ENCODE results near the gene ZFP90. TPM values are rescaled to one million over a fixed set of nuclear protein-coding genes. Genes with fewer than 3 reads are reported as not detected.
"Not testable (repeated sequence)": the region's sequence is repeated elsewhere in the genome, so short reads cannot be mapped to it uniquely, and the experiment has no call there.

The ZFP90 gene
- total RNA-seq, 1 donor from 2014 or later: 87.0 TPM

- peaks cover 3% of the 10 kb centered on the region for H3K4me1 Mint-ChIP-seq (ENCODE audit: low read depth, unreplicated experiment)
- no peaks in the 10 kb centered on the region for H3K36me3 Mint-ChIP-seq (ENCODE audit: unreplicated experiment)
- TF ChIP-seq, protein P1, sequence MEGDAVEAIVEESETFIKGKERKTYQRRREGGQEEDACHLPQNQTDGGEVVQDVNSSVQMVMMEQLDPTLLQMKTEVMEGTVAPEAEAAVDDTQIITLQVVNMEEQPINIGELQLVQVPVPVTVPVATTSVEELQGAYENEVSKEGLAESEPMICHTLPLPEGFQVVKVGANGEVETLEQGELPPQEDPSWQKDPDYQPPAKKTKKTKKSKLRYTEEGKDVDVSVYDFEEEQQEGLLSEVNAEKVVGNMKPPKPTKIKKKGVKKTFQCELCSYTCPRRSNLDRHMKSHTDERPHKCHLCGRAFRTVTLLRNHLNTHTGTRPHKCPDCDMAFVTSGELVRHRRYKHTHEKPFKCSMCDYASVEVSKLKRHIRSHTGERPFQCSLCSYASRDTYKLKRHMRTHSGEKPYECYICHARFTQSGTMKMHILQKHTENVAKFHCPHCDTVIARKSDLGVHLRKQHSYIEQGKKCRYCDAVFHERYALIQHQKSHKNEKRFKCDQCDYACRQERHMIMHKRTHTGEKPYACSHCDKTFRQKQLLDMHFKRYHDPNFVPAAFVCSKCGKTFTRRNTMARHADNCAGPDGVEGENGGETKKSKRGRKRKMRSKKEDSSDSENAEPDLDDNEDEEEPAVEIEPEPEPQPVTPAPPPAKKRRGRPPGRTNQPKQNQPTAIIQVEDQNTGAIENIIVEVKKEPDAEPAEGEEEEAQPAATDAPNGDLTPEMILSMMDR (IDR thresholded peaks at IDR 0.05; ENCODE audit: partially characterized antibody, unreplicated experiment): no peak
- H3K4me3 Mint-ChIP-seq (ENCODE audit: unreplicated experiment): no peak overlapping the region
- H3K27ac Mint-ChIP-seq (ENCODE audit: unreplicated experiment): no peak overlapping the region
- no peaks in the 10 kb centered on the region for H3K27me3 Mint-ChIP-seq (ENCODE audit: unreplicated experiment)
- no peaks in the 10 kb centered on the region for H3K9me3 Mint-ChIP-seq (ENCODE audit: unreplicated experiment)
- no peak for DNase-seq
These were observed 46.9 kb upstream of the ZFP90 start for GRCh38 chr16:68492151-68492542.

DNA sequence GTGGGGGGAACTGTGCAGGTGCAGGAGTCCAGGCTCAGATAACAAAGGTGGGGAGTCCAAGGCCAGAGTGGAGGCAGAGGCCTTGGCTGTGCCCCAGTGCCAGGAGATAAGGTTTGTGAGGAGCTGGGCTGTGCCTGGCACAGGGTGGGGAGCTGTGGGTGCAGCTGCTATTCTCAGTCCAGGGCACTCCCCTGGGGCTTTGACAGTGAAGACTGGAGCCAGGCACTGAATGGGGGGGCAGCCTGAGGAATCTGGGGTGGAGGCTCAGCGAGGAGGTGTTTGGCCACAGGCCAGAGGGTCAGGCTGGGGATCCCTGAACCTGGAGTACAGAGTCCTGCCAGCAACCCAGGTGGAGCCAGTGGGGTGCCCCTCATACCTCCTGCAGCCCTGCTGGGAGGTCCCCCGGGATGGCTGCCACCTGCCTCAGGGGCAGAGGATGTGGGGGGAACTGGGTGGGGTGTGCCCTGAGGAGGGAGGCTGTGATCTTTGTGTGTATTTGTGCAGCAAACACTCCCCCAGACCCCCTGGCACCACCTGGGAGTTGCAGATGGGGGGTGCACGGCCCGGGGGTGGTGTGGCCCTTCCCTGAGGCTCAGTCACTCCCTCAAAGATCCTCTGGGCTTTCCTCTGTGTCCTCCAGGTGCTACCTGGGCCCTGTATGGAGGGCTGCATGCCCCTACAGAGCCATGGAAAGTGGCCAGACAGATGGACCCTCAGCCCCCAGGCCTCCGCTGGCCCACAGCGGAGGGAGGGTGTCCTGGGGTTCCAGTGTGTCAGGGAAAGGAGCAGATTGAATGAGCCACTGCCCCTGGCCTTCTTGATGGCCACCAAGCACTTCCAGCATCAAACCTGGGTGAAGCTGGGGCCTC is 46.3 kb upstream of the ZFP90 start:
- no peaks in the 10 kb centered on the region for H3K36me3 Mint-ChIP-seq (ENCODE audit: unreplicated experiment)
- TF ChIP-seq, protein P1 (IDR thresholded peaks at IDR 0.05; ENCODE audit: partially characterized antibody, unreplicated experiment): no peak
- H3K4me1 Mint-ChIP-seq (ENCODE audit: low read depth, unreplicated experiment): no peaks in the 10 kb centered on the region
- H3K27ac Mint-ChIP-seq (ENCODE audit: unreplicated experiment): no peak overlapping the region
- no peaks in the 10 kb centered on the region for H3K9me3 Mint-ChIP-seq (ENCODE audit: unreplicated experiment)
- no peak for DNase-seq
- no peaks in the 10 kb centered on the region for H3K27me3 Mint-ChIP-seq (ENCODE audit: unreplicated experiment)
- H3K4me3 Mint-ChIP-seq (ENCODE audit: unreplicated experiment): no peak overlapping the region

DNA sequence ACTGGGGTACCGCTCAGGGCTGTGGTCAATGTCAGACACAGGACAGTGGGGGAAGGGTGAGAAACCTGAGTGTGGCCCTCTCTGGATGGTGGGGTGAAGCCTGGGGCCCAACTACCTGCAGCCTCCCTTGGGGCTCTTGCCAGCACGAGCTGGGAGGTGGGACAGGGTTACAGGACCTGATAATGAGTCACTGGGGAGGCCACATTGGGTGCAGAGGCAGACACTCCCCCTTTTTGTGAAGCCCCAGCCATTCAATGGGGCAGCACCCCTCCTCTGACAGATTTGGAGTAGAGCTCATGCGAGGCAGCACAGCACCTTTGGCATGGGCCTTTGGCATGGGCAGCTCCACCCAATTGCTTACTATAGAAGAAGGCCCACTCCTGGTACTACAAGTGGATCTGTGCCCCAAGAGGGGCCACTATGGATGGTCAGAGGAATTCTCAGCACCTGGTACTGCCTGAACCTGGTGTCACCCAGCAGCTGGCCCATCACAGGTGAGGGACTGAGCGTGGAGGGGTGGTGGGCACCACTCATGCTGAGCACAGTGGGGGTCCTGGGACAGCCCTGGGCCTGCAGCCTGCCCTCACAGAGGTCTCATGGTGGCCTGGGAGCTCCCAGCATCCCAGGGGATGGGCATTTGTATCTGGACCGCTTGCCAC is 45.5 kb upstream of the ZFP90 start:
- TF ChIP-seq, protein P1 (IDR thresholded peaks at IDR 0.05; ENCODE audit: partially characterized antibody, unreplicated experiment): no peak
- Mint-ChIP-seq H3K9me3 (ENCODE audit: unreplicated experiment) (no peaks in the 10 kb centered on the region), H3K4me3 (ENCODE audit: unreplicated experiment) (no peak overlapping the region), H3K4me1 (ENCODE audit: low read depth, unreplicated experiment) (no peaks in the 10 kb centered on the region), H3K27ac (ENCODE audit: unreplicated experiment) (no peak overlapping the region), H3K36me3 (ENCODE audit: unreplicated experiment) (no peaks in the 10 kb centered on the region), H3K27me3 (ENCODE audit: unreplicated experiment) (no peaks in the 10 kb centered on the region)
- no peak for DNase-seq

- H3K9me3 Mint-ChIP-seq (ENCODE audit: unreplicated experiment); H3K36me3 Mint-ChIP-seq (ENCODE audit: unreplicated experiment); H3K27ac Mint-ChIP-seq (ENCODE audit: unreplicated experiment); H3K4me3 Mint-ChIP-seq (ENCODE audit: unreplicated experiment); DNase-seq; H3K27me3 Mint-ChIP-seq (ENCODE audit: unreplicated experiment); H3K4me1 Mint-ChIP-seq (ENCODE audit: low read depth, unreplicated experiment): not testable (repeated sequence)
These were observed 44.8 kb upstream of the ZFP90 start for GRCh38 chr16:68494261-68494660.

- H3K36me3 Mint-ChIP-seq (ENCODE audit: unreplicated experiment): no peaks in the 10 kb centered on the region
- TF ChIP-seq, protein P1 (IDR thresholded peaks at IDR 0.05; ENCODE audit: partially characterized antibody, unreplicated experiment): no peak
- H3K4me1 Mint-ChIP-seq (ENCODE audit: low read depth, unreplicated experiment): no peaks in the 10 kb centered on the region
- H3K9me3 Mint-ChIP-seq (ENCODE audit: unreplicated experiment): peaks cover 4% of the 10 kb centered on the region
- DNase-seq: no peak
- H3K27me3 Mint-ChIP-seq (ENCODE audit: unreplicated experiment): no peaks in the 10 kb centered on the region
- H3K27ac Mint-ChIP-seq (ENCODE audit: unreplicated experiment): no peak overlapping the region
- H3K4me3 Mint-ChIP-seq (ENCODE audit: unreplicated experiment): no peak overlapping the region
These were observed 42.4 kb upstream of the ZFP90 start for GRCh38 chr16:68496689-68497088.
